NK-92 treated with Interleukin-12 subunit alpha and Interleukin-12 subunit beta, amount 100 ng/mL, for 24 hours (cell line): ENCODE results near the gene C11orf98.
"Not testable (repeated sequence)": the region's sequence is repeated elsewhere in the genome, so short reads cannot be mapped to it uniquely, and the experiment has no call there.

Experiments
- DNase-seq: peaks from one replicate; lab custom pipeline; 2025; lab: John Stamatoyannopoulos, UW

Gene C11orf98

DNA sequence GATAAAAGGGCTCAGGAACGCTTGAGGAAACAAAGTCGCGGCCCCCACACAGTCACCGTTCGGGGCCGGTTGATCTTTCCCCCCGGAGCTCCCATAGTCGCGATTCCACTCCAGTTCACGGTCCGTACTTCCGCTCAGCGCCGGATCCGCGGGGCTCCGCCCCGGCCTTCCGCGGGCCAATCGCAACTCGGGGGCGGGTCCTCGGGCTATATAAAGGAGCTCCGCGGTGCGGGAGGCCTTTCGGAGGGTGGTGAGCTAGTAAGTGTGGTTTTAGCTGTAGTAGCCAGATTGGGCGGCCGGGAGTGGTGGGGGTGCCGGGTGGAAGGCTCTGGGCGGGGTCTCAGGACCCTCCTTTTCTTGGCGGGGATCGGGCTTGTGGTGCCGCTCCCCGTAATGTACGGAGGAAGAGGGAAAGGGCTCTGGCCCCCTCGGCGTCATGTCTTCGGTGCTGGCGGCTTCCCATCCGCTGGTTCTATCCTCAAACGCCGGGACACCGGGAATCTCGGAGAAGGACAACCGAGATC, at the start of gene C11orf98, which contains the start of gene CSKMT:
TSS of gene C11orf98 (minus strand) at position 136 of the 524 bp plus-strand sequence. CDS start at position 95, 41 bp downstream.
TSS of gene CSKMT (plus strand) at position 238 of the 524 bp plus-strand sequence. CDS start 568 bp downstream, outside the sequence.
- peak; percentile 93 for DNase-seq

DNA sequence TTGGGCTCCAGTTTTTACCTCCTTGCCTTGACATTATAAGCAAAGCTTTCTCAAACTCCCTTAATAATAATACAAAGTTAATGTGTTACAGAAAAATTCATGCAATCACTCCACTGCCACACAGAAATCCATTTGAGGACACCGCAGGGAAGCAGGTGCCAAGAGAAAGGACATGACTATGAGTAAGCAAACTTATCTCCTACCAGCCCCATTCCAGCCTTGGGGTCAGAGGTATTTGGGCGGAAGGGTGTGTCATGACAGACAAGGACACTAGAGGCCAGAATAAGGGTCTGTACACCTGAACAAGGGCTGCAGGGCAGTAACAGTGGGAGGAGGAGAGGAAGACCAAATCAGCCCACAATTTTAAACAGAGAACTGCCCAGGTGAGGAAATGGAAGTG, 48.3 kb upstream of the C11orf98 start:
- DNase-seq = no peak

DNA sequence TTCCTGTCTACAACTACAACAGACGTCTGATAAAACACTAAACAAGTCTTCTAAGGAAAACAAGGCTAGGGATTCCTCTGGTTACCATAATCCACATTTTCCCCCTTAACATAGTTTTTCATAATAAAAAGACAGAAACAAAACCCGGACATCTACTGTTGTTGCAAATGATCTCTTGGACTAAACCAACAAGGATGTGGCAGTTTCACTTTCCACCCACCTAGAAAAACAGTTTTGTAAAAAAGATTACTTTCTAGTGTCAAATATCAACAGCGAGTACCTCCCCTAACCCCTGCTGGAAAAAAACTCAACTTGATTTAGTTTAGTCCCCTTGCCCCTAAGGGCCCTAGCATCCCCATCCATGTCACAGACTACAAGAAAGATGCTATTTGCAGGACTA, 47.9 kb upstream of the C11orf98 start:
- no peak for DNase-seq

DNA sequence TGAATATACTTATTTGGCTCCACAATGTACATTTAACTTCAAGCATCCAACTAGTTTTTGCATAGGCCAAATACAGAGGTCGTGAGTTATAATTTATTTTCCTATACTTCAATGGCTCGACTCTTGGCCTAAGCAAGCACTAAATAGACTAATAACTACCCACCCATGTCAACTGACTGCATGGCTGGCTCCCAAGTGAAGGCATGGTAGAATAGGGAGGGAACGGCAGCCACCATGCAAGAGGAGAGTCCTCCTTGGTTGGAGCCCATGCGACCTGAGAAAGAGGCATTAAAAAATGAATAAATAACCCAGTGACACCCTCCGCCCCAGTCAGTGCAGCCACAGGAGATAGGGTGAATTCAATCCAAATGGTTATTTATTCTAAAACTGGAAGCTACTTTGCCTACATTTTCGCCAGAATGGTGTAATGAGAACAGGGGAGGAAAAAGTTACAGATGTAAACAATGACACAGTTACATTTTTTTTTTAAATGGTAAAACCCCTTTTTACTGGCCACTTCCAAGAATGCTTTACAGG, 47.3 kb upstream of the C11orf98 start:
- DNase-seq = no peak

DNA sequence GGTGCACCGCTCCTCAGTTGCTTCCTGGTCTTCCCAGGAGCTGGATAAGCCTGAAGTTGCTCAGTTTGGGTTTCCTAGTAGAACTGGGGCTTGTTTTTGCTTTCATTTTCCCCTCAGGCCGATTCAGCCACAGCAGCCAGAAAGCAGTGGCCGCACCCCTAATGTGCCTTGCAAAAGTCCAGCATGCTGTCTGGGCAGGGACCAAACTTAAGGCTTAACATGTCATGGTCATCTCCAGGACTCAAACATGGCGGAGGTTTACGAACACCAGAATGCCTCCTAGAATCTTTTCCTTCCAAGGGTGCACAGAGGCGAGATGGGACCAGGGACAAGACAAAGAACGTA, 45.0 kb upstream of the C11orf98 start:
- no peak for DNase-seq

DNA sequence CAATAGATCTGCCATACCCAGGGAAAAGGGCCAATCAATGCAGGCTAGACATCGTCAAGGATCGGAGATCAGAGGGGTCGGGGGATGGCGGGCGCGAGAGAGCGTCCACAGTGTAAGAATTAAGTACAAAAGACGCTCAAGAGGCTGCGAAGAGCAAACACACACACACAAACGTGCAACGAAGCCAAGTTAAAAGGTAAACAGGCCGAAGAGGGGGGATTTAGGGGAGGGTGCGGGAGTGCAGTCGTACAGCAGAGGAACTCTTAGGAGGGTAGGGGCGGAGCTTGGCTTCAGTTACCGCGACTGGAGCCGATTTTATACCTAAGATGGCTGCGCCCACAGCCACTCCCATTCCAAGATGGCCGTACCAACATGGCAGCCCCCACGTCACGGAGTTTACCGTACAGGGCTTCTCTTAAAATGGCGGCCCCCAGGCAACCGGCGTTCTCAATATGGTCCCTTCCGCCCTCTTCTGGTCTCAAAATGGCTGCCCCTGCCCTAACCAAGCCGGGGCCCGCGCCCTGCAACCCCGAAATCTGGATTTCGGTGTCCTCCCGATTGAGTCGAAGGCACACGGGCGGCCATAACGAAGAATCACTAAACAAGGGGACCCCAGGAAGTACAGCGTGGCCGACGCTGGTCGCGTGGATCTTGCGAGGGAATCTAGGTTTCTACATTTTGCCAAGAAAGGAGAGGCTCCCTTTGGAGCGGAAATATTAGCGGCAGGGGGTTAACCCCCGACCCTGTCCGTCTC, 44.4 kb upstream of the C11orf98 start:
- peak; percentile 90 for DNase-seq

DNA sequence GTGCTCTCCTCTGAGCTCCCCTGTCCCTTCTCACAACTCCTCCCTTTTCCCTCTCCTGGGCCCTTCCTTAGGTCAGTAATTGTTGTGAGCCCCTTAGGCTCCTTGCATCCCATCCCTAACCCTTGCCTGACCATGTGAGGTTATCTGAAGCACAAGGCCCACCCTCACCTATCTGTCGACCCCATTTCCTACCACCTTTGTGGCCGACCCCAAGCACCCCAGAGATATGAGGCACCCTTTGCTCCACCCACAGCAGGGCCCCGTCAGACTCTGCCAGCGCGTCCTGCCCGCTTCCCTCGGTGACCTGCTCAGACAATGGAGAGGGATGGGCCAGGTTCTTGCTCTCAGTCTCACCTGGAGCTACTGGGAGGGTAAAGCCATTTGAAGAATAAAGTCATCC, 43.8 kb upstream of the C11orf98 start:
- DNase-seq = peak; percentile 17

DNA sequence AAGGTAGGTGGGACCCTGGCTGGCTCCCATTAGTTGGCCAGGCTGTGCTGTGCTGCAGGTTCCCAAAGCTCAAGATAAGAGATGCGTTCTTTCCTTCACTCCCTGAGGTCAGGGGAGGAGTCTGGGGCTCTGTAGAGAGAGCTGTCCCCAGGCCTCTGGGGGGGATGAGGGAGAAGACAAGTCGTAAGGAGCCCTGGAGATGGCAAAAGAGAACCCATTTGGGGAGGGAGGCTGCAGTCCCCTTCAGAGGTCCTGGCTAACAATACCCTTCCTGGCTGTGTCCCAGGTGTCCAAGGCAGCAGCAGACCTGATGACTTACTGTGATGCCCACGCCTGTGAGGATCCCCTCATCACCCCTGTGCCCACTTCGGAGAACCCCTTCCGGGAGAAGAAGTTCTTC, 43.4 kb upstream of the C11orf98 start:
- no peak for DNase-seq

DNA sequence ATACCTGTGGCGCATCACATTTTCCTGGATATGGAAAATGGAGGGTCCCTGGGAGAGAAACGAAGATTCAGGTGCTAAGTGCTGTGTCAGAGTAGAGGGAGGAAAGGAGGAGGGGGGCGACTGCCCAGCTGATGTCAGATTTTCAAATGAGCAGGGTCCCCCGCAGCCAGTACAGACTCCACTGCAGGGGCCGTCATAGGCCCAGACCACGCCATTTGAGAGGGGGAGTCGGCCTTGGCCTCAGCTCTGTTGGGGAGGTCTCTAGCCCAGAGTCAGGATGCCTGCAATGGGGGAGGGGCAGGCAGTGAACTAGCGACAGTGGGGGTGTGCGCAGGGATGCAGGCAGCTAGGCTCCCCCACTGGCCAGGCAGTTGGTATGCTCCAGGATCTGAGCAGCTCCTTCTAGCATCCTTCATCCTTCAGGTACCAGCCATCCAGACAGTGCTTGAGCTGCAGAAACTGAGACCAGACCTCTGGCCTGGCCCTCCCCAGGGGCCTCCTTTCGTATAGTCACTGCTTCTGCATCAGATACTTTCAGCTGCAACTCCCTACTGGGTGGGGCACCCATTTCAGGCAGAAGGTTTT, 42.4 kb upstream of the C11orf98 start, which contains the start of the genes BSCL2 and GNG3:
TSS of gene BSCL2 (minus strand) at position 148 of the 585 bp plus-strand sequence. CDS start 229 bp downstream, outside the sequence.
TSS of gene GNG3 (plus strand) at position 400 of the 585 bp plus-strand sequence. CDS start 620 bp downstream, outside the sequence.
- DNase-seq = no peak

DNA sequence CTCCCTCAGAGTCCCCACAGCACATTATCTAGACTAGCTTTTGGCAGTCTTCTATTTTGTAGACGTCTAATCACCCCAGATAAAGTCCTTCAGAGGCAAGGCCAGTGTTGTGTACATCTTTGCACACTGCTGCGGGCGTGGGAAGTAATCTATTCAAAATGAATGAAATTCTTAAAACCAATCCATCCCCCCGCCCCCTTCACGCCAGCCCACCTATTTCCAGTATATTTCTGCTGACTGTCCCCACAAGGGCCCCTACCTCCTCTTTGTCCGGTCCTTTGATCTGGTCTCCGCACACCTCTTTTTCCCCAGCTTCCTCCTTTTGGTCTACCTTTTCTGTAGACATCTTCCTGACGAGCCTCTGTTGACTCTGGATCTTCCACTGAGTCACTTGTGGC, 41.8 kb upstream of the C11orf98 start:
- no peak for DNase-seq

DNA sequence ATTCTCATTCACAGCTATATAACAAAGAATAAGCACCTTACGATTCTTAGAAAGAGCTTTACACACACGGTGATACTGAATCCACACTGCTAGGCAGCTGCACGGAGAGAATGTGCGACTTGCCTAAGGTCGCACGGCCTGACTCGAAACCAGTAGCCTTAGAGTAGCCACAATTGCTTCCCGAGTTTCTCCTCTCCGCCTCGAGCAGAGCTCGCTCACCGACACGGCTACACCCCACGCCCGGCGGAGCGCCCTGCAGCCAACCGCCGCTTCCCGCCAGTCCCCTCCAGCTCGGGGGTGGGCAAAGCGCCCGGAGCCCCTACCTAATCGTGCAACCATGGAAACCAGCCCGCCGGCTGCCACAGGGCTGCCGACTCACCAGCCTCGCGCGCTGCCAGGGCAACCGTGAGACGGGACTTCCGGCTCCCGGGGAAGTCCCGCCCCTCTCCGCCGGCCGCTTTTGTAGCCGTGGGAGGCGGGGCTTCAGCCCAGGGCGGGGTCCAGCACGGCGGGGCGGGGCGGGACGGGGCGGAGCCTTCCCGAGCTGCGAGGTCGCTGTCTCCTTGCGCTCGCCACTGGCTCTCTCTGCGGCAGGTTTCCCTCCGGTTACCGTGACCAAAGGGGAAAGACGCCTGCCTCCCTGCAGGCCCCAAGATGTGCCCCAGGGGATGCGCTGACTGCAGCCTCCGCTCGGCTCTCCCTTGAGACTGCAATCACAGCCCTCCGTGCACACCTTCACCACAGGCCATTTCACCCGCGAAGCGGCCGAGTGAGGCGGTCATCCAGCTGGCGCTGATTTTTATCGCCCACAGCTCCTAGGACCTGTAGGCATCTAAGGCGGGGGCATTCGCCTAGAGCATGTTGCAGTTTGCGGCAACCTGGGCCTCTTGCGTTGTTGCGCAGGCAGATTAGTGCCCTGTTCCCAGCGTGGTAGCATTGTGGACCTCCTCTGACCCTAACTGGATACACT, 41.2 kb upstream of the C11orf98 start:
- DNase-seq = peak; percentile 92

DNA sequence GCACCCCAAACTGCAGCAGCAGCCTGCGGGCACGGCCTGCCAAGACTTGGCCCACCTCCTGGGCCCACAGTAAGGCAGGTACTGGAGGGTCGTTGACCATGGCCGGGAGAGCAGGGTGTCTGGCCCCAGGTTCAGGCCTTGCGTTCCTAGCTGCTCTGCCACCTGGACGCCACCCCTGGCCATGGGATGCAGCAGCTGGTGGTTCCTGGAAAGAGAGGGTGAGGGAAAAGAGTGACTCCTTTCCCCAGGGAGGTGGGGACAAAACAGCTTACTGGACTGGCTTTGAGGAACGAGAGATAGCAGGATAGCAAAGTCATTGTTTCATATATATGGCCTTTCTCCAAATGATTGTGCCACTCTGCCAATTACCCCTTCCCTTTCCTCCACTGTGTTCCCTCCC, 40.4 kb upstream of the C11orf98 start:
- DNase-seq = no peak

DNA sequence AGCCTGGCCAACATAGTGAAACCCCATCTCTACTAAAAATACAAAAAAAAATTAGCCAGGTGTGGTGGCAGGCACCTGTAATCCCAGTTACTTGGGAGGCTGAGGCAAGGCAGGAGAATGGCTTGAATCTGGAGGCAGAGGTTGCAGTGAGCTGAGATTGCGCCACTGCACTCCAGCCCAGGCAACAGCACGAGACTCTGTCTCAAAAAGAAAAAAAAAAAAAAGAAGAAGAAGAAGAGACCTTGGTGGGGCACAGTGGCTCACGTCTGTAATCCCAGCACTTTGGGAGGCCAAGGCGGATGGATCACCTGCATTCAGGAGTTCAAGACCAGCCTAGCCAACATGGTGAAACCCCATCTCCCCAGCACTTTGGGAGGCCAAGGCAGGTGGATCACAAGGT, 38.9 kb upstream of the C11orf98 start:
- not testable (repeated sequence) for DNase-seq

DNA sequence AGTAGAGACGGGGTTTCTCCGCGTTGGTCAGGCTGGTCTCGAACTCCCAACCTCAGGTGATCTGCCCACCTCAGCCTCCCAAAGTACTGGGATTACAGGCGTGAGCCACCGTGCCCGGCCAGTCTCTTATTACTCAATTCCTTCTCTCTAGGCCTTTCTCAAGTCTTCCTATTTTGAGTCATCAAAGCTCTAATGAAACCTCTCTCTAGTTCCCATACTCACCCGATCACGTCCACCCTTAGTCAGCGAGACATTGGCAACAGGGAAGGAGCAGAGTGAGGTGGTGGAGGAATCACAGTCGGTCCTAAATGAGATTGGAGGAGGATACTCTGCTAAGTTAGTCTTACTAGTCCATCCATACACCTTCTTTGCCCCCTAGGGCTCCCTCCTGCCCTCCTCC, 37.2 kb upstream of the C11orf98 start:
- no peak for DNase-seq

DNA sequence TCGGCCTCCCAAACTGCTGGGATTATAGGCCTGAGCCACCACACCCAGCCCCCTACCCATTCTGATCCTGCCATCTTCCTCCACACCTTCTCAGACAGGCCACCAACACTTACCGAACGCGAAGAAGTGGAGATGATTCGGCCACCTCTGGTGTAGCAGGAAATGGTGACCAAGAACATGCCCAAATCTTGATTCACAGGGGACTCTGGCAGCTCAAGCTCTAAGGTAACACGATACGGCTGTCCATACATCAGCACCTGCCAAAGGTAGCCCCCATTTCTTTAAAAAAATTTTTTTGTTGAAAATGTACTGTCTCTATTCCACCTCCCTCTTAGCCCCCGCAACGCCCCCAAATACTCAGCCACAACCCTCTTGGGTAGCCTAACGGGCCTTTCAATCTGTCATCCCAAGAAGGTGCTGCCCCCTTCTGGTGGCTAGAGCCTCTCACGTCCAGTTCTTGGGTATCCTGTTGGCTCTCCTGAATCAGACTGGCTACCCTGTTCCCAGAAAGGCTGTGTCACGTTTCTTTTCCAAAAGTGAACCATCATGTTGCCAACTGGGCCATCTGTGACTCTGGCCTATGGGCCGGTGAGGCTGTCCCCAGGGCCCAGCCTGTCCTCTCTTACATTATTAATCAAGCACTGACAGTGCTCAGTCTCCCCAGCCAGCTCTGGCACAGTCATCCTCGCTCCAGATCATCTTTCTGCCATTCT, 29.6 kb upstream of the C11orf98 start:
- peak; percentile 31 for DNase-seq

DNA sequence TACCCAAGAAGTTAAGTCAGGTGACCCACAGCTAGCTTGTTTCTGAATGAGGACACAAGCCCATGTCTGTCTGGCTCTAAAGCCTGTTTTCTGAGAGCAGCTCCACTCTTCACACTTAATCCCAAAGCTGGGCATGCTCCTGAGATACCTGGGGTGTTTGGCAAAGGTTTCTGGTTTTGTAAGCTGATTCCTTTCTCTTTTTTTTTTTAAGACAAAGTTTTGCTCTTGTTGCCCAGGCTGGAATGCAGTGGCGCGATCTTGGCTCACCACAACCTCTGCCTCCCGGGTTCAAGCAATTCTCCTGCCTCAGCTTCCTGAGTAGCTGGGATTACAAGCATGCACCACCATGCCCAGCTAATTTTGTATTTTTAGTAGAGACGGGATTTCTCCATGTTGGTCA, 28.6 kb upstream of the C11orf98 start:
- DNase-seq = not testable (repeated sequence)

DNA sequence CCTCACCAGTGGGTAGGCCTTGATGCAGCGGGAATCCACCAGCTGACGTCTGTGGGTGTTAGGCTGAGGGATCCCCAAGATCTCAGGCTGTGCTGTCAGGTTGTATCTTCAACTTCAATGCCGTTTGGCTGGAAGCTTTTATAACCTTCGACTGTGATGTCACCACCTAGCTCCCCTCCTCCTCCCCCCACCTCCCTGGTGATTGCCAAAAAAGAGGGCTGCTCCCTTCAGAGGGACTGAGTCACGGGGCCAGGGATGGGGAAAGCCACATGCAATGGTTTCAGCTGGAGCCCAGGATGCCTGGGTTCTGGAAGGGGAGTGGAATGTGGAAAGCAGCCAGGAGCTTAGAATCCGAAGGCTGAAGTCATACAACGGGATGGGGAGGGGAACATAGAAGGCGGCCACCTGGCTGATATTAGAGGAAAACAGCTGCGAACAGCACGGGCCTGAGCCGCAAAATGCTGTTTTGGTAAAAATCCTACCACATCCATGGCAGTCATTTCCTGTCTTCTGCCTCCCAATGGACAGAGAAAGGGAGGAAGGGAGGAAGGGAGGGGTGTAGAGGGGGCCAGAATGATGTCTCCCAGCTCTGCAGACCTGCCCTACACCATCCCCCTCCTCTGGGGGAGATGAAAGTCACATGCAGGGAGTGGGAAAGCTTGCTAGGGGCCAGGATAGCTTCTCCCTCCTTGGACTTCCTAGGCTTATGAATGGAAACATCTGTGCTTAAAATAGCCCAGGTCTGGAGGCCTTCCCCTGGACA, 24.6 kb upstream of the C11orf98 start, which contains the start of gene LRRN4CL:
TSS of gene LRRN4CL (minus strand) at position 110 of the 763 bp plus-strand sequence. CDS start 1,022 bp downstream, outside the sequence.
- DNase-seq = no peak

DNA sequence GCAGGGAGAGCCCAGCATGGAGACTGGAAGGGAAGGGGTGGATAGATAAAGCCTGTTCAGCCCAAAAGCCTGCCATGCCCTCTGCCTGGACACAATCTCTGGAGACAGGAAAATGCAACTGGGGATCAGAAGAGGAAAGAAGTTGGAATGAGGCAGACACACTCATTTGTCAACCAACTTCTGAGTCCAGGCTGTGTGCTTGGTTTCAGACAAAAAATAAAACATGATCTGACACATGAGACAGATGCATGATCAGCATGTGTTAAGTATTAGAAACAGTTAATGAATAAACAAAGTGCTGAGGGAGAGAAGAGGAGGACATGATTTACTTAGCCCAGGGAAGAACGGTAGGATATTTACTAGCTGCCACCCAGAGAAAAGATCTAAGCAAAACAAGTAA, 23.5 kb upstream of the C11orf98 start:
- DNase-seq = no peak

DNA sequence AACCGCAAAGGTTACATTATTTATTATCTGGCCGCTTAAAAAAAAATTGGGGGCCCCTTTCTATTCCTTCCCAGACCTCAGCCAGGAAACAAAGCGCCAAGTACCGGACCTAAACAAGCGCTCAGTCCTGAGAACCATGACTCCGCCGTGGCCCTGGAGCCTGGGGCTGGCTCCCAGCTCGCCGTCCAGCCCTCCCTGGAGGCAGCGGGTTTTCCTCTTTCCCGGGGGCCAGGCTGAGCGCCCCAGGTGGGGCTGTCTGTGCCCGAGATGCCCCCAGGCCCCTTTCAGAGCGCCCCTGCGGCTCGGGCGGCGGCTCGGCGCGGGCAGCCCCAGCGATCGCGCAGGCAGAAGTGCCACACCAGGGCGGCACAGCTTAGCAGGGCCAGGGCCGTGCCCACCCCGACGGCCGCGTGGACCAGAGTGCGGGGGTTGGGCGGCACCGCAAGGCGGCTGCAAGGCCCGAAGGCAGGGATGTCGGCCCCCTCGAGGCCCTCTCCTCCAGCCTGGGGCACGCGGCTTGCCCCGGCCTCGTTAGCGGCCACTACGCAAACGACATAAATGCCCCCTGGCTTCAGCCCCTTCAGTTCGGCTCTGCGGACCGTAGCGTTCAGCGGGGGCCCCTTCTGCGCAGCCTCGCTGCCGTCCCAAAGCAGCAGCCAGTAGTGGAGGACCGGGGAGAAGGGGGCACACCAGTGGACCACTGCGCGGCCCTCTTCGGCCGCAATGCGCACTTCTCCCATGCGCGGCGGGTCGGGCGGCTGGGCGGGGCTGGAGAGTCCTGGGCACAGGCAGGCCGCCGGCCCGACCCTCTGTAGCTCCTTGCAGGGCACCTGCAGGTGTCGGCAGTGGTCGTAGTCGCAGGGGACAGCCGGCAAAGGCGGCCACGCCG, 22.7 kb upstream of the C11orf98 start:
- no peak for DNase-seq
